ENCODE results near the gene MSH5. TPM values are rescaled to one million over a fixed set of nuclear protein-coding genes. Genes with fewer than 3 reads are reported as not detected.

The MSH5 gene
- total and polyA plus RNA-seq, 2 of the 13 experiments (the other 11 are each of a cell fraction or from before 2014, with no cell fraction given) = 10.2 to 38.7 TPM

GRCh38 chr6:31739639-31740396 lies at the start of gene MSH5 (continued):
- peak; percentile 73; the same call in 1 of the 2 replicates for TF ChIP-seq THAP7 (CRISPR knock-in tag; IDR thresholded peaks at IDR 0.05)
- no peak for TF ChIP-seq SMC3 (IDR thresholded peaks at IDR 0.05; ENCODE audit: low read length)
- TF ChIP-seq ZNF292 (CRISPR knock-in tag; IDR thresholded peaks at IDR 0.05; ENCODE audit: borderline replicate concordance, low read depth) = no peak; the same call in 1 of the 2 replicates
- no peak; the same call in 1 of the 2 replicates for TF ChIP-seq TEF (CRISPR knock-in tag; IDR thresholded peaks at IDR 0.05)
- TF ChIP-seq ZNF549 (CRISPR knock-in tag; IDR thresholded peaks at IDR 0.05) = no peak
- no peak for TF ChIP-seq RAD51 (IDR thresholded peaks at IDR 0.05; ENCODE audit: borderline replicate concordance)
- TF ChIP-seq MLX (CRISPR knock-in tag; IDR thresholded peaks at IDR 0.05) = peak; percentile 77
- peak; percentile 99 for TF ChIP-seq ZNF605 (CRISPR knock-in tag; IDR thresholded peaks at IDR 0.05)
- TF ChIP-seq ZNF7 (CRISPR knock-in tag; IDR thresholded peaks at IDR 0.05) = no peak
- TF ChIP-seq ZNF749 (CRISPR knock-in tag; IDR thresholded peaks at IDR 0.05; ENCODE audit: borderline replicate concordance) = peak; percentile 96; the same call in 1 of the 2 replicates
- TF ChIP-seq ZSCAN5A (CRISPR knock-in tag; IDR thresholded peaks at IDR 0.05; ENCODE audit: borderline replicate concordance) = peak; percentile 98
- TF ChIP-seq ZNF746 (CRISPR knock-in tag; IDR thresholded peaks at IDR 0.05) = peak; percentile 75
- no peak for TF ChIP-seq BCLAF1 (IDR thresholded peaks at IDR 0.05)
- no peak for TF ChIP-seq ZKSCAN8 (CRISPR knock-in tag; IDR thresholded peaks at IDR 0.05; ENCODE audit: borderline replicate concordance)
- TF ChIP-seq XRCC5 (optimal IDR thresholded peaks at IDR 0.05; ENCODE audit: low read length) = peak; percentile 48
- peak; percentile 80 for TF ChIP-seq CREB1 (IDR thresholded peaks at IDR 0.05)
- TF ChIP-seq CREB1 (CRISPR knock-in tag; IDR thresholded peaks at IDR 0.05) = peak; percentile 89
- TF ChIP-seq HNRNPUL1 (IDR thresholded peaks at IDR 0.05; ENCODE audit: low read depth, low read length) = peak; percentile 8; the same call in 1 of the 2 replicates
- peak; percentile 88 for TF ChIP-seq ZNF501 (CRISPR knock-in tag; IDR thresholded peaks at IDR 0.05)
- TF ChIP-seq ZNF766 (CRISPR knock-in tag; IDR thresholded peaks at IDR 0.05; ENCODE audit: borderline replicate concordance) = peak; percentile 93; the same call in 1 of the 2 replicates
- TF ChIP-seq ZNF550 (CRISPR knock-in tag; IDR thresholded peaks at IDR 0.05; ENCODE audit: borderline replicate concordance) = 0 out of 2 replicates have a peak, but pooled peaks have one; percentile 66
- peak; percentile 99 for TF ChIP-seq ZIK1 (CRISPR knock-in tag; IDR thresholded peaks at IDR 0.05; ENCODE audit: borderline replicate concordance, low read depth)
- no peak for TF ChIP-seq FOXK2 (IDR thresholded peaks at IDR 0.05)
- peak; percentile 49; the same call in 1 of the 2 replicates for TF ChIP-seq KDM5A (IDR thresholded peaks at IDR 0.05; ENCODE audit: borderline replicate concordance, low read length)
- peak; percentile 85 for TF ChIP-seq JUN (CRISPR knock-in tag; IDR thresholded peaks at IDR 0.05)

Data from HepG2 (cell line).